NCI-H446 treated with DMSO at 0.1 percent for 48 hours (cell line): ENCODE measurements around the gene GRB10.
"Not testable (repeated sequence)": the region's sequence is repeated elsewhere in the genome, so short reads cannot be mapped to it uniquely, and the experiment has no call there.

Source experiments
- DNase-seq: peaks from one replicate; lab custom pipeline; 2025; lab: John Stamatoyannopoulos, UW

GRB10 gene

GRCh38 chr7:50743016-50743415, 39.7 kb downstream of the GRB10 start:
- DNase-seq = no peak

- no peak for DNase-seq
Measured at GRCh38 chr7:50742401-50742800, 40.3 kb downstream of the GRB10 start.

DNA sequence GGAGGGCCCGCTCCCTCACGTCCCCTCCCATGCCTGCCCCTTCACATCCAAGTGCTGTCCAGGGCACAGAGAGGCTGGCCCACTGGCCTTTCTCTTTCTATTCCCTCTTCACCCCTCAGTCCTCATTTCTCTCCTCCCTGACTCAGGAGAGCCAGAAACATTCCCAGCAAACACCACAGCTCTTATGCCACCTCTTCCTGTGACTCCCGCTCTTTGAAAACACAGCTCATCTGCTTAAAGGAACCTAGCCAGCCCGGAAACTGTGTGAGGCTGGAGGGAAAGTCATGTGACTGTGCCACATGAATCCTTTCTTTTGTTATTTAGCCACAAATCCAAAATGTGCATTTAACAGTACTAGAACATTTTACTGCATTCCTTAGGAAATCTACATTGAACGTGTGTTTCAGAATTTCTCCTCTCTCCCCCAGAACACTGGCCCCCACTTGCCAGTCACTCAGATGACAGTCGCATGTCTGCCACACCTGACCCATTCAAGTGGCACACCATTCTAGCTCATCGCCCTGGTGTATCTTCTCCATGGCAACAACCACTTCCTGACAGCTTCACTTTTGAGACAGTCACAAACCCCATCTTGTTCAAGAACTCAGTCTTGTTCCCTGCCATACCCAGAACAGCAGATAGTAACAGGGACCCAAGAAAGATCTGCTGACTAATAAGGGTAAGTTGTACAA, 42.8 kb downstream of the GRB10 start:
- no peak for DNase-seq

DNA sequence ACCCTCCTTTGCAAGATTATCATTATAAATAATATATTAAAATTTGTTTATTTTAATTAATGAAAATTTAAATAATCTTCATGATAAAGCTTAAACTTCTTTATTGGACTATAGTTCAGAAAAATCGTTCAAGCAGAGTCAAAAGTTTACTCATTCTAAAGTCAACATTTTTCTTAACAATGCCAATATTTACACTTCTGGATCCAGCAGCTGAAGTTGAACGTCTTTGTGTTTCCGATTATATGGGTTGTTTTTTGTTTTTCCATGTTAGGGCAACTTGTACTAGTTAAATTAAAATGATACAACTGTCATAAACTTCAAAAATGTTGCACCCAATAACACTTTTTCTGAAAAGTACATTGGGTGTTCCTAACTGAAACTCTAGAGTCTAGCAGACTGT, 43.8 kb downstream of the GRB10 start:
- DNase-seq = no peak

GRCh38 chr7:50735836-50736235, 46.9 kb downstream of the GRB10 start:
- not testable (repeated sequence) for DNase-seq

DNA sequence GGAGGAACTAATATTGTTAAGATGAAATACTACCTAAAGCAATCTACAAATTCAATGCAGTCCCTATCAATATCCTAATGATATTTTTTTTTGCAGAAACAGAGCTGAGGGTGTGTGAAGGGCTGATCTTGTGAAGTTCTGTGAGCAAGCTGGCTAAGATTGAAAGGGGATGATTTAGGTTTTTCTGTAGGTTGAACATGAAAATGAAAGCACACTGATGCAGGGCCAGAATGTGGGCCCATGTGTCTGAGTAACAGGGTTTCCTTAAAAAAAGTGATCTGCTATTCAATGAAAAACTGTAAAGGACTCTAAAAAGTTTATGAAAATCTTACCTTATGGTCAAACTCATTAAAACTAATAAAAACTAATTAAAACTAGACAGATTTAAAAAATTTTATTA, 47.4 kb downstream of the GRB10 start:
- no peak for DNase-seq

DNA sequence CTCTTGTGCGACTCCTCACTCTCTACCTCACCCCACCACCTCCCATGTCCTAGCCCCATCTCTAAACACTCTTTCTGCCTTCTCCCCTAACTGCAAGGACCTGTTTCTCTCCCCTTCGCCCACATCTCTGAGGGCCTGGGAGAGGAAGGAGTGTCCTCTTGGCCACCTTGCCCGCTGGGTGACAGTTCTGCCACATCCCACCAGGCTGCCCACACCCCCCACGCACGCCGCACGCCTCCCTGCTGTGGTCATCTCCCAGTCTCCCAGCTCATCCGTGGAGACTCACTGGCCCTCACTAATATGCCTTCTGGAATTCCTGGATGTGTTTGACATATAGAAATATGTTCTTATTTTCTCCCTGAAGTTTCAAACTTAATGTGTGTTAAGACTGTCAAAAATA, 48.5 kb downstream of the GRB10 start:
- DNase-seq = no peak

- no peak for DNase-seq
Measured at GRCh38 chr7:50733552-50733951, 49.1 kb downstream of the GRB10 start.

DNA sequence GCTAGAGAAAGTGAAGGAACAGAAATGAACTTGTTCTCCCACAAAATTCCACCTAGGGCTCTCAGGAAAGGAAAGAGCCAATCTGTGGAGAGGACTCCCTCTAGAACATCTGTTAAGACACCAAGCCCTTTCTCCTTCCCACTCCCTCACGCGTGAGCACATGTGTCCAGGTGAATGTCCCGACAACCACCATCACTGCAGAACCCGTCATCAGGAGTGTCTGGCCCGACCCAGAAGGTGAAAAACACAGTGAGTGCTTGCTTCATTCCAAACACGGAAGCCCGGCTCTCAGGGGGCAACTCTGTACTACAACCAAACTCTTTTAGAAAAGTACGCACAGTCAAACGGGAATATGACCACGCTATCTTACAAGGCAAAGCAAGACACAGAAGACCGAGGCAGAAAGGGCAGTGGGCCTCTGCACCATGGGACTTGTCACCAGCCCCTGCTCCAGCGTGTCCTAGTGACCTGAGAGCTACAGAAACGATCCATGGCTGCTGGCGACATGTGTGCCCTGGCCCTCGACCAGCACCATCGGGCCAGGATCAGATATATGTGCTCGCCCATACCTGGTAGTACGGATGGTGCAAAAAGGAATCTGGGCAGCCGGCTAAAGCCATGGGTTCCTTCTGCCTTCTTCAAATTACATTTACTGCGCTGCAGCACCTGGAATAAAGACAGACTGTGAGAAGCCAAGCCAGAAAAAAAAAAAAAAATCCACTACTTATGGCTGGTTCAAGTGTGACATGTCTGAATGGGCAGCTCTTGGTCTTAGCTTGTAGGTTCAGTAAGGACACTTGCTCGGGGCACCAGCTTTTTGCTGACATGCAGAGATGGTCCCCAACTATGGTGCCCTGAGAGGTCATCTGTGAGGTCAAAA, 50.8 kb downstream of the GRB10 start:
- DNase-seq = no peak

- no peak for DNase-seq
Measured at GRCh38 chr7:50730446-50731400, 52.0 kb downstream of the GRB10 start.

- no peak for DNase-seq
Measured at GRCh38 chr7:50729962-50730361, 52.7 kb downstream of the GRB10 start.

GRCh38 chr7:50728184-50728583, 54.5 kb downstream of the GRB10 start:
- no peak for DNase-seq

- no peak for DNase-seq
Measured at GRCh38 chr7:50727711-50728110, 55.0 kb downstream of the GRB10 start.

DNA sequence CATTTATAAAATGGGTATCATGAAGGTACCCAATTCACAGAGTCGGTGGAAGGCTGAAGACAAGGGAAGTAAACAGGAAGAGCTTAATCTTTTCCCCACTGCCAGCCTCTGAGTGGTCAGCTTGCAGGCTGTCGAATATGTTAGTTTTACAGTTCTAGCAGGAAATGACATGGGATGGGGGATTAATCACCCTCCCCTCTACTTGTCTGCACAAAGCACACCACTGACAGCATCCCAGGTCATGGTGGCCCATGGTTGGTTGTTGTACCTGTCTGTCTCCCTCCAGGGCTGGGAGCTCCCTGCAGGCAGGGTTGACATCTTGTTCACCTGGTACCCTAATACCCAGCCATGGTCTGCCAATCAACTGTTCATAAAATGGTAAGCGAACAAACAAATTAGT, 55.6 kb downstream of the GRB10 start:
- DNase-seq = no peak

DNA sequence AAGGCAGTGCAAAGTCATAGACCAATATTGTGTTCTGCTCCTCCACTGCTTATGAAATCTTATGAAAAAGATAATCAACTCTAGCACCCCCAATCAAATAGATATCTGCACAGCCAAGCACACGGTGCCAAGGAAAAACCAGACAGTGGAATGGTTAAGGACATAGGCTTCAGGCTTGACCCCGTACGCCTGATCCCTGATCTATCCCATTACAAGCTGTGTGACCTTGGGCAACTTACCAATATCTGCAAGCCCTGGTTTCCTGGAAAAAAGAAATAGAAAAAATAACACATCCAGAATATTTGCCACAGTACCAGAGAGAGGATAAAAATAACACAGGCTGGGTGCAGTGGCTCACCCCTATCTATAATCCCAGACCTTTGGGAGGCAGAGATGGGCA, 56.9 kb downstream of the GRB10 start:
- no peak for DNase-seq

GRCh38 chr7:50724526-50725520, 57.9 kb downstream of the GRB10 start:
- DNase-seq = no peak

DNA sequence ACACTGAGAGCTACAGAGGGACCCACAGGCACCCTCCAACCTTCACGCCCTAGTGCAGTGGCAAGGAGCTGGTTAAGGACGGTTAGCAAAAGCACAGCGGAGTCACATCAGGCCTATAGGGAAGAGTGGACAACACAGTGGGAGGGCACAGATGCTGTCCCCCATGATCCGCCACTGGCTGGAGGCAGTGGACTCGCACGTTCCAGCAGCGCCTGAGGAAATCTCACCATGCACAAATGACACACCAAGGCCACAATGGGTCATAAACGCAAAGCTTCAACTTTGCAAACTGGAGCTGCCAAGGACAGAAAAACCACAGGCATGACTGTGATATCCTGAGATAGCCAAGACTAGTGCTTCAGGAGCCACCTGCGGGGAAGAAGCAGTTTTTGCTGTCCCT, 58.8 kb downstream of the GRB10 start:
- no peak for DNase-seq

GRCh38 chr7:50723173-50723572, 59.5 kb downstream of the GRB10 start:
- no peak for DNase-seq

GRCh38 chr7:50721661-50722259, 60.9 kb downstream of the GRB10 start:
- no peak for DNase-seq

- DNase-seq = no peak
Measured at GRCh38 chr7:50721160-50721559, 61.5 kb downstream of the GRB10 start.

DNA sequence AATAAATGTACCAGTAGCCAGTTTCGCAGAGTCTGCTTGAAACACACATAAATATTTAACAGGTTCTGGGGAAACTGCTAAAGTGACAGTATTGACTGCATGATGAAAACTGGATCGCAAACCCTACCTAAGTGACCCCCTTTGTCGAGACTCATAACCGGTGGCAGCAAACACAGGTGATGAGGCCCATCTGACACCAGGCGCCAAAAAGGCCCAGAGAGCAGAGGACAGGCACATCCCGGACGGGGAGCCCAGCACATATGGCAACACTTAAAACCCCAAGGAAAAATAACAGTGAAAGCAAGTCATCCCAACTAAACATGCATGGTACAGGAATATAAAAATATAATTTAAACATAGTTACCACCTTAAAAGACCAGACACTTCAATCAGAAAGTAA, 62.4 kb downstream of the GRB10 start:
- DNase-seq = no peak
